Measurements from ENCODE around the gene CLSTN3. TPM values are rescaled to one million over a fixed set of nuclear protein-coding genes. Genes with fewer than 3 reads are reported as not detected.

CLSTN3 gene
- total and polyA plus RNA-seq, 9 donors, result 28.9 to 142 (median 59.2) TPM

DNA sequence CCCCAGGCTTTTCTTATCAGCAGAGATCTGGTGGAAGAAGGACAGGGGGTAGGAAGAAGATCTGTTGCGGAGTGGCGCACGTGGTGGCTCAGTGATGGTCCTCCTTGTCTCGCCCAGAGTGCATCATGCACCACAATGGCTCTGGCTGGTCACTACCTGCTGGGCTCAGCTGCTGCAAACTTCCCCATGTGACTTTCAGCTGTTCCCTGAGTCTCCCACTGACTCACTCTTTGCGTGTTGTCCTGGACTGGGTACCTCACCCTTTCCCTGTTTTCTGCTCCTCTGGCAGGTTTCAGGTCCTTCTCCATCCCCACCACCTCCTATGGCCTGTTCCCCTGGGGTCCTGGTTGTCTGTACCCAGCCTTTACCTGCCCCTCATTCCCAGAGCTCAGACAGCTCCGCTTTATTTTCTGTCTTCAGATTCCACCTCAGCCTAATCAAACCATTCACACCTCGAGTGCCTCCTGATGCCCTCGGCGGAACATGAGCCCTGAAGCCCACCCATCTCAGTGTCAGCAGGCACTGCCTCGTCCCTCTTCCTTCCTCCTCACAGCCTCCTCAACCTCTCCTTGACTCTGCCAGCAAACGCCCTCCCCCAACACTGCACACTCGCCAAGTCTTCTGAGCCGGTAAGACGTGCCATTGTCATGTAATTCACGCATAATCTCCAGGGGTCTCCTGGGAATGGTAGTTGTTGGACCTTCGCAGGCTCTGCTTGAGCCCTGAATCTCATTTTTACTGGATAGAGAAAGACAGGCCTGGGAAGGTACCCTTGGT is 39.8 kb upstream of the CLSTN3 start:
- H3K36me3 ChIP-seq, result no peaks in the 10 kb centered on the region
- H3K4me1 ChIP-seq (ENCODE audit: insufficient read depth), result peaks cover 23% of the 10 kb centered on the region
- peak in 3 of 5 donors; percentile 46 to 54 (median 53) for DNase-seq
- no peaks in the 10 kb centered on the region for H3K27me3 ChIP-seq
- H3K4me3 ChIP-seq, result peak overlapping the region; percentile 64
- no peaks in the 10 kb centered on the region for H3K9me3 ChIP-seq
- peak overlapping the region; percentile 74 to 90 for H3K27ac ChIP-seq
- WGBS, 3 donors, result 44 to 56% (median 49%) methylated on average over 16 of the region's 16 CpGs
- TF ChIP-seq, protein P1, sequence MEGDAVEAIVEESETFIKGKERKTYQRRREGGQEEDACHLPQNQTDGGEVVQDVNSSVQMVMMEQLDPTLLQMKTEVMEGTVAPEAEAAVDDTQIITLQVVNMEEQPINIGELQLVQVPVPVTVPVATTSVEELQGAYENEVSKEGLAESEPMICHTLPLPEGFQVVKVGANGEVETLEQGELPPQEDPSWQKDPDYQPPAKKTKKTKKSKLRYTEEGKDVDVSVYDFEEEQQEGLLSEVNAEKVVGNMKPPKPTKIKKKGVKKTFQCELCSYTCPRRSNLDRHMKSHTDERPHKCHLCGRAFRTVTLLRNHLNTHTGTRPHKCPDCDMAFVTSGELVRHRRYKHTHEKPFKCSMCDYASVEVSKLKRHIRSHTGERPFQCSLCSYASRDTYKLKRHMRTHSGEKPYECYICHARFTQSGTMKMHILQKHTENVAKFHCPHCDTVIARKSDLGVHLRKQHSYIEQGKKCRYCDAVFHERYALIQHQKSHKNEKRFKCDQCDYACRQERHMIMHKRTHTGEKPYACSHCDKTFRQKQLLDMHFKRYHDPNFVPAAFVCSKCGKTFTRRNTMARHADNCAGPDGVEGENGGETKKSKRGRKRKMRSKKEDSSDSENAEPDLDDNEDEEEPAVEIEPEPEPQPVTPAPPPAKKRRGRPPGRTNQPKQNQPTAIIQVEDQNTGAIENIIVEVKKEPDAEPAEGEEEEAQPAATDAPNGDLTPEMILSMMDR (IDR thresholded peaks at IDR 0.05), result no peak
- TF ChIP-seq EP300 (IDR thresholded peaks at IDR 0.05) (no peak), POLR2A (IDR thresholded peaks at IDR 0.05) (no peak)
- intact Hi-C loops (cut with DNase I), result loop anchor here in 1 of 4 donors (2.0 kb wide), 1 partner anchor 30 kb away; the partner anchor contains the start of gene C1S

DNA sequence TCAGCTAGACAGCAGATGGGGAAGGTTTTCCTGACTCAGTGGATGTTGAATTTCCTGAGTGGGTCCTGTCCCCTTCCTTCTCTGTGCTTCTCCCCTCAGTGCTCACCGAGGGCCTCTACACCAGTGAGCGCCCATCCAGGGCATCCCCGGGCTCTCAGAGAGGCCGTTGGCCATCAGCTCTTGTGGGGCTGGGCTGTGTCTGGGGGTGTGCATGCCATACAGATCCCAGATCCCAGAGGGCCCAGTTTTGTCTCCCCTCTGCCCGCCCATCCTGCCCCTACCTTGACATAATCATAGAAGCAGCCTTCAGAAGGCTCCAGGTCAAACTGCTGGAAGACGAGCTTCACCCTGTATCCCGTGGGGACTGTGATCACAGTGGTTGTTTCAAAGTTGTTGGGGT is 39.0 kb upstream of the CLSTN3 start:
- Histone ChIP-seq H3K4me1 (ENCODE audit: insufficient read depth) (peaks cover 23% of the 10 kb centered on the region), H3K27ac (peak overlapping the region; percentile 74 to 90)
- intact Hi-C loops (cut with DNase I), result loop anchor here in 1 of 4 donors (2.0 kb wide), 1 partner anchor 30 kb away; the partner anchor contains the start of gene C1S

GRCh38 chr12:7091660-7092228 is 38.4 kb upstream of the CLSTN3 start:
- no peaks in the 10 kb centered on the region for H3K9me3 ChIP-seq
- H3K27me3 ChIP-seq, result no peaks in the 10 kb centered on the region
- no peaks in the 10 kb centered on the region for H3K36me3 ChIP-seq
- H3K4me3 ChIP-seq, result peak overlapping the region; percentile 64
- peaks cover 23% of the 10 kb centered on the region for H3K4me1 ChIP-seq (ENCODE audit: insufficient read depth)
- peak; percentile 68 to 76 (median 72) for DNase-seq
- TF ChIP-seq, protein P1 (IDR thresholded peaks at IDR 0.05), result no peak
- peak; percentile 83 for TF ChIP-seq EP300 (IDR thresholded peaks at IDR 0.05)
- intact Hi-C loops (cut with DNase I), result loop anchor here in 2 of 4 donors (2.0 kb wide), 2 partner anchors 17 to 31 kb away; partner anchors contain the start of genes C1S (in 2 of the 2) and C1RL (in 1 of the 2)
- WGBS, 3 donors, result 1 to 14% (median 3%) methylated on average over 10 of the region's 10 CpGs
- H3K27ac ChIP-seq, result peak overlapping the region; percentile 74 to 90

More for the DNA sequence above, 39.0 kb upstream of the CLSTN3 start:
- Histone ChIP-seq H3K9me3 (no peaks in the 10 kb centered on the region), H3K27me3 (no peaks in the 10 kb centered on the region), H3K4me3 (peak overlapping the region; percentile 64), H3K36me3 (no peaks in the 10 kb centered on the region)
- DNase-seq, result peak in 1 of 5 donors; percentile 37
- TF ChIP-seq, protein P1 (IDR thresholded peaks at IDR 0.05), result no peak
- TF ChIP-seq EP300 (IDR thresholded peaks at IDR 0.05) (no peak), POLR2A (IDR thresholded peaks at IDR 0.05) (no peak)
- 49 to 60% (median 54%) methylated on average over 7 of the region's 7 CpGs for WGBS, 3 donors

GRCh38 chr12:7092229-7092985 is 37.8 kb upstream of the CLSTN3 start, which contains the start of gene C1R:
C1R (minus strand) TSS chr12:7092445; CDS start chr12:7092388, 57 bp downstream.
- Histone ChIP-seq H3K27ac (peak within 1 kb of the TSS; percentile 74 to 90), H3K4me1 (ENCODE audit: insufficient read depth) (peaks cover 23% of the 10 kb centered on the region), H3K36me3 (no peaks in the 10 kb centered on the region), H3K9me3 (no peaks in the 10 kb centered on the region), H3K27me3 (no peaks in the 10 kb centered on the region), H3K4me3 (peak within 1 kb of the TSS; percentile 64)
- intact Hi-C loops (cut with DNase I), result loop anchor here in 1 of 4 donors (2.0 kb wide), 2 partner anchors 16 to 32 kb away; partner anchors contain the start of genes C1RL and C1S
- DNase-seq, result peak; percentile 88 to 95 (median 92)
- TF ChIP-seq, protein P1 (IDR thresholded peaks at IDR 0.05), result peak; percentile 81 to 87 (median 85)
- TF ChIP-seq POLR2A (IDR thresholded peaks at IDR 0.05) (peak; percentile 84), EP300 (IDR thresholded peaks at IDR 0.05) (peak; percentile 37)
- 3 to 4% (median 4%) methylated on average over 16 of the region's 16 CpGs for WGBS, 3 donors

All from ovary (tissue), 9 donors.